ENCODE results near the gene AASDH. TPM values are rescaled to one million over a fixed set of nuclear protein-coding genes. Genes with fewer than 3 reads are reported as not detected.

The AASDH gene, protein sequence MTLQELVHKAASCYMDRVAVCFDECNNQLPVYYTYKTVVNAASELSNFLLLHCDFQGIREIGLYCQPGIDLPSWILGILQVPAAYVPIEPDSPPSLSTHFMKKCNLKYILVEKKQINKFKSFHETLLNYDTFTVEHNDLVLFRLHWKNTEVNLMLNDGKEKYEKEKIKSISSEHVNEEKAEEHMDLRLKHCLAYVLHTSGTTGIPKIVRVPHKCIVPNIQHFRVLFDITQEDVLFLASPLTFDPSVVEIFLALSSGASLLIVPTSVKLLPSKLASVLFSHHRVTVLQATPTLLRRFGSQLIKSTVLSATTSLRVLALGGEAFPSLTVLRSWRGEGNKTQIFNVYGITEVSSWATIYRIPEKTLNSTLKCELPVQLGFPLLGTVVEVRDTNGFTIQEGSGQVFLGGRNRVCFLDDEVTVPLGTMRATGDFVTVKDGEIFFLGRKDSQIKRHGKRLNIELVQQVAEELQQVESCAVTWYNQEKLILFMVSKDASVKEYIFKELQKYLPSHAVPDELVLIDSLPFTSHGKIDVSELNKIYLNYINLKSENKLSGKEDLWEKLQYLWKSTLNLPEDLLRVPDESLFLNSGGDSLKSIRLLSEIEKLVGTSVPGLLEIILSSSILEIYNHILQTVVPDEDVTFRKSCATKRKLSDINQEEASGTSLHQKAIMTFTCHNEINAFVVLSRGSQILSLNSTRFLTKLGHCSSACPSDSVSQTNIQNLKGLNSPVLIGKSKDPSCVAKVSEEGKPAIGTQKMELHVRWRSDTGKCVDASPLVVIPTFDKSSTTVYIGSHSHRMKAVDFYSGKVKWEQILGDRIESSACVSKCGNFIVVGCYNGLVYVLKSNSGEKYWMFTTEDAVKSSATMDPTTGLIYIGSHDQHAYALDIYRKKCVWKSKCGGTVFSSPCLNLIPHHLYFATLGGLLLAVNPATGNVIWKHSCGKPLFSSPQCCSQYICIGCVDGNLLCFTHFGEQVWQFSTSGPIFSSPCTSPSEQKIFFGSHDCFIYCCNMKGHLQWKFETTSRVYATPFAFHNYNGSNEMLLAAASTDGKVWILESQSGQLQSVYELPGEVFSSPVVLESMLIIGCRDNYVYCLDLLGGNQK
- 10 to 100 TPM in 8 of 10 donors, 1 to 10 TPM in 2; 9.6 to 14.6 (median 11.9) TPM for polyA plus RNA-seq (ENCODE audit: insufficient read length in 10 of 10)
- long read RNA-seq, donor 1, result 0 reads
- long read RNA-seq, donor 2, partial matches to known transcripts, result 51 of 51 reads
- long read RNA-seq, donor 2, other reads (novel, unspliced or antisense), result 0 of 51 reads
- long read RNA-seq, donor 3, result 0 reads
- long read RNA-seq, donor 4, result 0 reads
- long read RNA-seq, donor 5, result 0 reads
- long read RNA-seq, donor 6, result 0 reads
- long read RNA-seq, donor 7, partial matches to known transcripts, result 0 of 1 reads
- long read RNA-seq, donor 7, other reads (novel, unspliced or antisense), result 0 of 1 reads
- long read RNA-seq, donor 8, partial matches to known transcripts, result 0 of 2 reads
- long read RNA-seq, donor 8, other reads (novel, unspliced or antisense), result 0 of 2 reads
- long read RNA-seq, donor 9, result 0 reads

DNA sequence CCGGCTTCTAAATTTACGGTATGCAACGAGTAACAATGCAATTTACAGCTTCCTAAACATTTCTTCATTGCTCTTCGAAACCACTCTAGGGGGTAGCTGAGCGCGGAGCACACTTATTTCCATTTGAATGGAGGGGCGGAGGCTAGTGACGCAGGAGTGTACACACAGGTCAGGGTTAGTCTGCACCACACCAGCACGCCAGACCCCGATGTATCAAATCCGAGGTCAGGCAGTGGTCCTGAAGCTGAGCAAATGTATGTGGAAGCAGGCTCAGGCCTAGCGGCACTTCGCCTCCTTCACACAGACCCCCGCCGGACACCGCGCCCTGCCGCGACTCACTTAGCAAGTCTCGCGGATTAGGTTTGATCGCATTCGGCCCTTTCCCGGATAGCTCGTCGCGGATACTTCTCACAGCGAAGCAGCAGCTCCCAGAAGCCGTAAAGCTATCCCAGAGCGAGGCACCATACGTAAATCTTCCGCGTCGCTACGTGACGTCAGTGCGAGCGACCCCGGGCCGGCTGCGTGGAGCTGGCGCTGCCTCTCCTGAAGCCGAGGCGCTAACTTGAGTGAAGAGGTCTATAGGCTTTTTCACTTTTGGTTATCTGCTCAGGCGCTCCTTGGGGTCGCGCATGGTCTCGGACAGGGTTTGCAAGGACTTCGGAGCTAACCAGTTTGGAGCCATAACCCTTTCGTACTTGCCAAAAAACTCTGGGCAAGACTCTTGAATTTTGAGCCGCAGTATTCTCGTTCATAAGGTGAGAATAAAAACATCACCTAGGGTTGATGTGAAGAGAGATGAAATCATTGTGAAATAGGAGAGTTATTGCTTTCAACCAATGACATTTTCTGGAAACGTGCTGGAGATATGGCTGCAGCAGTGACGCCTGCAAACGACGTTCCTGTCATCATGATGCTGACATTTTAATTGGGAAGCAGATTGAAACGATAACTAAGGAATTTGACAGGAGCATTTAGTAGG is at the start of gene AASDH:
Gene AASDH (minus strand): TSS at position 469 of the 979 bp plus-strand sequence. CDS start 3,192 bp downstream, outside the sequence.
- peak; percentile 96 to 99 (median 98) for DNase-seq

DNA sequence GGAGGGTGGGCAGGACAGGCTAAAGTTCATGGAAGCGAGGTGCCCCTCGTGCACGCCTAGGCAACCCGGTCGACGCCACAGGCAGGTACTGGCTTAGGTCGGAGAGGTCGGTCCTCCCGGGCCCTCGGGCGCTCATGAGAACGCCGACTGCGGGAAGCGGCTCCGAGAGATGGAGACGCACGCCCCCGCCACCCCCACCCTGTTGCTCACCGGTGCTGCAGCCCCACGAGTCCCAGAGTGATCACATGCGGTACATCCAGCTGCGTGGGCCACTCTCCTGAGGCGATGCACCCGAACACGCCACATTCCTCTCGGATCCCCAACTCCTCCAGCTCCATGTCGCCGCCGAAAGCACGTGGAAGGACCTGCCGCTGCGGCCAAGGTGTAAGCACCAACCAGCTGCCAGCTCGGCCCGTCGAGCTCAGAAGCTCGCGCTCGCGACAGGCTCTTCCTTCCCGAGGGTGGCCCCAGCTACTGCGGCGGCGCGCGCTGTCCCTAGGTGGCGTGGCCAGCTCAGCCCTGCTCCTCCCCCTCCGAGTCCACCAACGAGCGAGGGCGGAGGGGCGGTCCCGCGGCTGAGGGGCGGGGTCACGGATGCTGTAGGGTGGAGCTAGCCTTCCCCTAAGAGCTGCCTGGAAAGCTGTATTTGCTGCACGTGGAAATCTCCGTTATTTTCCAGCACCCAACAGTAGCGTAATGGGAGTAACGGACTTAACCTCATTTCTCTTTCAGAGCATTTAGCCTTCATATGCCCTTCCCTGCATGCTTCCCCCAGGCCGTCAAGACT is 48.0 kb upstream of the AASDH start, which contains the start of gene PPAT:
Gene PPAT (minus strand): TSS at position 476 of the 787 bp plus-strand sequence. CDS start 138 bp downstream, at position 338.
- peak; percentile 98 to 100 (median 98) for DNase-seq

DNA sequence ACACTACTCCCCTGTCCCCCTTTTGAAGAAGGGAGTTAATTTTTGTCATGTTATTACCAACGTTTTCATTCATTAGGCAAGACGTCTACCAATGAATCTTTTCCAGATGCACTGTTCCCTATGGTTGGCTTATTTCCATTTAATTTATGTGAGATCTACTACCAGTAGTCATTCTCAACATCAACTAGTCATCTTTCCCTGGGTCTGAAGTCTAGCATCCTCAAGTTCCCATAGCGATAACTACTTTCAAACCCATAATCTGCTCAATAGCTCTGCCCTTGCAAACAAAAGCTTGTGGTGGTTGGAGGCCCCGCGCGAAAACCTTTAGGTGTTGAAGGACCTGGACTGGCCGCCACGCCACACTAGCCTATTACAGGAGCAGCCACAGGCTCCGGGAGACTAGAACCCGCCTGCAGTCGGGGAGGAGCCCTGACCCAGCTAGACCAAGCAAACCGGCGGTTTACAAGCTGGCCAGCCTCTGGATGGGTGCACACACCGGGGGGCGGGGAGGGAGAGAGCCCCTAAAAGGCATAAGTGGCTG is 47.4 kb upstream of the AASDH start:
- DNase-seq, result peak in 2 of 3 donors; percentile 36 to 83

DNA sequence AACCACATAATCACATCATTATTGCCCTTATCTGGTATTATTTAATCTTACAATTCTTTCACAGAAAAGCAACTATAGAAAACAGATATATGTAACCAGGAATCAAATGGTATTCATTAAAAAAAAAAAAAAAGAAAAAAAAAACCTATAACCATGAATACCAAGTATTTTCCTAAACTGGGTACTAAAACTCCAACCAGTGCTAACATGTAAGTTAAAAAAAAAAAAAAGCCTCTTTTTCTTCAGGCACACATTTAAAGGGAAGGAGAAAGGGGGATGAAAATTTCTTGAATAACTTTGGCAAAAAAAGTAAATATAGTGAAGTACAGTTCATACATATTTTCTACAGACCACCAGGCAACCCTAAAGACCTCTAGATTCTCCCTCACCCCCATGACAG is 46.0 kb upstream of the AASDH start:
- DNase-seq, result no peak

DNA sequence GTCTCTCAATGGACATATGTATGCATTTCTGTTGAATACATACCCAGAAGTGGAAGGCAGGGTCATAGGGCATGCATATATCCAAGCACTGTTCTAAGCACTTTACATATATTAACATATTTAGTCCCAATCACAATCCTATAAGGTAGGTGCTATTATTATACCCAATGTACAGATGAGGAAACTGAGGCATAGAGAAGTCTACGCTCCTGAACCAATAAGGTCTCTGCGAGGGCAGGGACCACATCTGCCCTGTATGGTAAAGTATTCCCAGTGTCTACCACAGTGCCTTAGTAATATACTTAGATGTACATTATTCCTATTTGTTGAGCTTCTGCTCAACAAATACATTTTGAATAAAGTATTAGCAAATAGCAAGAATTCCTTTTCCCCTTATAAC is 42.9 kb upstream of the AASDH start:
- no peak for DNase-seq

DNA sequence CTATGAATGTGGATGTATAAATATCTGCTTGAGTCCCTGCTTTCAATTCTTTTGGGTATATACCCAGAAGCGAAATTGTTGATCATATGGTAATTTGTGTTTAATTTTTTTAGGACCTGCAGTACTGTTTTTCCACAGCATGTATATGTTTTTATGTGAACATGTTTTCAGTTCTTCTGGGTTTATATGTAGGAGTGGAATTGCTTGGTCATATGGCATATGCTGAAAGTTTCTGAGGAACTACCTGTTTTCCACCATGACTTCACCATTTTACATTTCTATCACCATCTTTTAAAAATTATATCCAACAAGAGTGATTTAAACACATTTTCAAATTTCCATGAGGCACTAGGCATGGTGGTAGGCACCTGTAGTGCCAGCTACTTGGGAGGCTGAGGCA is 39.9 kb upstream of the AASDH start:
- no peak for DNase-seq

DNA sequence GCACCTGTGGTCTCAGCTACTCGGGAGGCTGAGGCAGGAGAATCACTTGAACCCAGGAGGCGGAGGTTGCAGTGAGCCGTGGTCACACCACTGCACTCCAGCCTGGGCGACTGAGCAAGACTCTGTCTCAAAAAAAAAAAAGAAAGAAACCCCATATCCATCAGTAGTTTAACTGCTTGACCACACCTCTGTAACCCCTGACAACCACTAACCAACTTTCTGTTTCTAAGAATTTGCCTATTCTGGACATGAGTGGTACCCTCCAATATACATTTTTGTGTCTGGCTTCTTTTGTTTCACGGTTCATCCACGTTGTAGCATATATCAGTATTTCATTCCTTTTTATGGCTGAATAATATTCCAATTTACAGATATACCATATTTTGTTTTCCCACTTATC is 39.0 kb upstream of the AASDH start:
- no peak for DNase-seq

DNA sequence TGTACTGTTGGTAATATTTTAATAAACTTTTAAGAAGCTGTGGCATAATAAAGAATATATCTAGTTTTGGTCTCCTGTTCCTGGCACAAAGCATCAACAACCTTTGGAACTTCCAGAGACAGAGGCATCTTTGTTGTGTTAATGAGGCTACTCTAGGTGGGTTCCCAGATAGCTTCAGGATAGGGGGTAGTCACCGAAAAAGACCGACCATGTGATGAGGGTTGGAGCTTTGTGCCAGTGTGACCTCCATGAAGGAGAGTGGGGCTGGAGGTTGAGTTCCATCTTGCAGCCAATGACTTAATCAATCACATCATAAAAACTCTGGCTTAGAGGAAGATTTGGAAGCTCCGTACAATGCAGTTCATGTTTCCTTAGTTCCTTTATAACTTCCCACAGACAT is 38.2 kb upstream of the AASDH start:
- DNase-seq, result no peak

DNA sequence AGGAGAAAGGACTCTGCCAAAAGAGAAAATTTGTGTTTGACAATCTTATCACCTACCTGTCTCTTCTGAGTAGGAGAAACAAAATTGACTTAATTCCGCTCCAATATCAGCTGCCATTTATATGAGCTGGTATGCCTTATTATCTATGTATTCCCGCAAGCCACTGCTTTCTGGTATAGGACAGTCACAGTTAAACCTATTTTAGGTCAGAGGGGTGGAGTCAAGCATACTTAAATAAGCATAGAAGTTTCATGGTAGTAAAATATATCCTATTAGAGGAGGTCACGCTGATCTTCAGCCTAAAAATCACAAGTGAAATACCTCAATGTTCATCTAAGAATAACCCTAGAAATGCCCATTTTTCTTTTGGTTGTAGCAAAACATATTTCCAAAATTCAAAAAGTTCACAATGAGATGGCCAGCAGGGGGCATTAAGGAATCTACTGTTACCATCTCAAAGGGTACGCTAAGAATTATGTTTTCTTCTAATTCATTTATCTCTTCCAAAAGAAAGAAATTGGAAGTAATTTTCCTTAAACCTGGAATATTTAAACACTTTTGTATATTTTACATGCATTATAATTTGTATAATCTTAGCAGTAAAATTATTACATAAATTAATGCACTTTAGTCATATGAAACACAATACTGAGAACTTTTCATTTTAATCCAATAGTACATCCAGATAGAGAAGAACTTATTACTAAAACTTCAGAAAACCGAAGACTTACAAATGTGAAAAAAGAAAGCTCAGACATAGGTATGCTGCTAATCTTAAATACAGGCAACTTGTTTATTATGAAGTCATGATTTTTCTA is 37.6 kb upstream of the AASDH start:
- DNase-seq, result peak in 2 of 3 donors; percentile 38 to 57

DNA sequence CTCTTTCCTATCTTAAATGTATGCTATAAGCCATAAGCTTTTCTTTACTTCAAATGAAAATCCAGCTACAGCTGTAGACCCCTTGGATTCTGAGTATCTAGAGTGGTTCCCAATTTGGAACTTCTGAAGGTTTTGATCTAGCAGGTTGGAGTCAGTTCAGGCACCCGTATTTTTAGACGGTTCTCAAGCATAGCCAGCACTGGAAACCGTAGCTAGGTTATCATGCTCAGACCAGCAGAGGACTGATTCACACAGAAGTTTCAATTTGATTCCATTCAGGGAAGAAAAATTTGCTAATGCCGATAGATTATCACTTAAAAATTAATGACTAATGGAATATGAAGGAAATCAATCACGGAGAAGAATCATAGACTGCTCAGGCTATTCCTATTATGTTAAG is 36.9 kb upstream of the AASDH start:
- no peak for DNase-seq

DNA sequence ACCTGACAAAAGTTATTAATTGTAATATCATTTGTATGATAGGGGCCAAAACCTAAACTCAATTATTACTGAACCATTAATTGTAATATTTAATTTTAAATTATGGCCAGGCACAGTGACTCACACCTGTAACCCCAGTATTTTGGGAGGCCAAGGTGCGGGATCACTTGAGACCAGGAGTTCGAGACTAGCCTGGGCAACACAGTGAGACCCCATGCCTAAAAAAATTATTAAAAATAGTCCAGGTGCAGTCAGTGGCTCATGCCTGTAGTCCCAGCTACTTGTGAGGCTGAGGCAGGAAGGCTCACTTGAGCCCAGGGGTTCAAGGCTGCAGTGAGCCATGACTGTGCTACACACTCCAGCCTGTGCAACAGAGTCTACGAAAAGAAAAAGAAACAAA is 30.1 kb upstream of the AASDH start:
- no peak for DNase-seq

DNA sequence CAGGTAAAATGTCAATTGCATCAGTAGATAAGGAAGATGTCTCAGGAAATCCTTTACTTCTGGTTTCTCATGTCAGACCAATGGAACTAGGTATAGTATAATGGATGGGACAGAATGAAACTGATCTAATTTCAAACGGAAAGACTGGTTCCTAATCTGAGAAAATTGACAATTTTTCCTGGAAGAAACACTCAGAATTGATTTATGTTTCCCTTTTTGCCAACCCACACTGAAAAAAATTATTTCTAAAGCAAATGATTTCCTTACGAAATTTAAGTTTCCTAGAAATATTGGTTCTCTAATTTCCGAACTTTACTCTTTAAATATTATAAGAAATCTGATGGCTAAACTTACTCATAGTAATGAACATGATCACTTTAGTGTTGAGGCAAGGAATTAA is 29.1 kb upstream of the AASDH start:
- no peak for DNase-seq

DNA sequence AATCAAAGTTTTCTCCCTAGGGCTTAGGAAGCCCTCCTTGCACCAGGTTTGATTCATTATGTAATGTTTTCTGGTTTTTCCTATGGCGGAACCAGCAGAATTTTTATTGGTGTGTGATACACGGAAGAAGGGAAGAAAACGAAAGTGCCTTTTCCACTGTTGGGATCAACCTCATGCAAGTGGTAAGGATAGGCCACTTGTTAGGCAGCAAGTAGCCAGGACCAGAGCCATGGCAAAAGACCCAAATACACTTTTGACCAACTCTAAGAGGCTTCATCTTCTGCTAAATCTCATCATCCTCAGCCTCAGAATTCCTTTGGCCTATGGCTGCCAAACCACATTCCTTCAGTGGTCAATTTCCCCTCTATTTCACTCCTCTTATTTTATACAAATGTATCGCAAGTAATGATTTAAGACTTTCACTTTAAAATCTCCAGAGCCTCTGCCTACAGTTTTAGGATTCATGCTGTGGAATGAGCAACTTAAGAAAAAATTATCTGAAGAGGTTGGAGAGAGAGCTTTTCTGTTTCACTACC is 26.9 kb upstream of the AASDH start:
- DNase-seq, result peak in 2 of 3 donors; percentile 14 to 38

DNA sequence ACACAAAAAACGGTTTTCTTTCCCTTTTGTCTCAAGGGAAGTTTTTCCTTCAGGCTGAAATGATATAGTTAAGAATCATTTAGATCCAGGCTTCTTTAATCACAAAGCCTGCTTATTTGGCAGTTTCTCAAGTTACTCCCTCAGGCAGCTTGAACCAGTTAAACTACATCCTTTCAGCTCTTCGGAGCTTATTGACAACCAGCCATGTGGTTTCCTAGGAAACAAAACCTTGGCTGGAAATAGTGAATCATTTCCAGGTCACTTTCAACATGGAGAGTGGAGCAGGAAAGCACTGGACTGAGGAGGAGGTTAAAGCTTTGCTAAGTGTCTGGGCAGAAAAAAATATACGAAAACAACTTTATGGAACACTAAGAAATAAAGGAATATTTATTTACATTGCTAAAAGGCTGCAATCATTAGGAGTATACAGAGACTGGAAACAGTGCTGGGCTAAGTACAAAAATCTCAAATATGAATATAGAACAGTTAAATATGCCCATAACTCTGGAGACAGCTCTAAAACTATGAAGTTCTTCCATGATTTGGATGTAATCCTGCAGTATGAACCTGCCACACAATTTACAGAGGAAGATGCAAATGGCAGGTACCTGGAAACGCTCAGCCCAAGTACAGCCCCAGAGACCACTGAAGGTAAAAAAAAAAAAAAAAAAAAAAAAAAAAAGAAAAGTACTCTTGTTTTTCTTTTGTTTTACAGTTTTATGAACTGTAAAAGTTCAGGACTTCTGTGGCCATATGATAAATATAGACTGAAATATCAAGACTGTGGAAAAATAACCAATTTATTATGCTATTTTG is 23.2 kb upstream of the AASDH start:
- DNase-seq, result peak; percentile 97 to 98 (median 98)

DNA sequence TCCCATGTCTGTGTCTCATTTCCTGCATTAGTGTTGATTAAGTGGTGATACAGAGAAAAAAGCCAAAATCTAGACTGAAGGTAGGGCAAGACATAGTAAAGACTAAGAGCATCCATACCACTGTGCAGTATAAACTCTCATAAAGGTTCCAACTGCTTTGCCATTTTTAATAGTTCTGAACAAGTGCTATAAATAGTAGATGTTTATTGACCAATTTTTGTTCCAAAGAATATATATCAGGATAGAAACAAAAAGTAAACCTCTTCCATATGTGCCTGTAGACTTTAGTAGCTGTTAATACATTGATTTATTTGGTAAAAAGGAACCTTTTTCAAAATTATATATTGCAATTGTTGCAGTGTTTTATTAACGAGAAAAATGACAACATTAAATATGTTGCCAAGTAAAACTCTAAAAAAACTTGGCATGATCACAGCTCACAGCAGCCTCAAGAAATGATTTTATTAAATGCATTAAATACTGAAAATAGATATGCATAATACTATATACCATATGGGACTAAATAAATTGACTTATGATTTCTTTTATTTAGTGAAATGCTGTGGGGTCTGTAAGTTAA is 22.3 kb upstream of the AASDH start:
- DNase-seq, result peak in 2 of 3 donors; percentile 22 to 33

DNA sequence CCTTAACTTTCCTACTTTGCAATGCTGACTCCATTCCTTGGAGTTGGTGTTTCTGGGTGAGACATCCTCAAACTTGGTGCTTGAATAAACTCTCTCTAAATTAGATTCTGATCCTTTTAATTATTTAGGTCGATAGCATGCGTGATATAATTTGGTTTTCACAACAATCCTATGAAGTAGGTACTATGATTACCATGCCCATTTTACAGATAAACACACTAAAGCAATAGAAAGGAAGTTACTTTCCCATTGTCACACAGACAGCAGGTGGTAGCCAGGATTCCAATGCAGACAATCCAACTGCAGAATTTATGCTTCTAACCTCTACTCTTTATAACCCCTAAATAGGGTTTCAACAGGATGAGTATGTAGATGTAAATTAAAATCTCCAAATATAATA is 21.7 kb upstream of the AASDH start:
- peak in 1 of 3 donors; percentile 21 for DNase-seq

All from muscle of back (tissue), 13 donors.